ENCODE results near the gene BCKDHA. TPM values are rescaled to one million over a fixed set of nuclear protein-coding genes. Genes with fewer than 3 reads are reported as not detected.

The BCKDHA gene
- total RNA-seq, 1 donor from 2014 or later = 25.7 TPM

- Histone ChIP-seq H3K4me2 (peak overlapping the region; percentile 66), H3K9me3 (ENCODE audit: low read depth) (no peaks in the 10 kb centered on the region), H4K20me1 (ENCODE audit: low read depth) (no peaks in the 10 kb centered on the region), H3K4me3 (peak overlapping the region; percentile 35), H3K79me2 (ENCODE audit: low read depth) (no peaks in the 10 kb centered on the region), H2AFZ (replicated peaks) (peak overlapping the region; percentile 96), H3K4me1 (no peaks in the 10 kb centered on the region), H3K27me3 (peaks cover 27% of the 10 kb centered on the region), H3F3A (ENCODE audit: low read depth) (no peaks in the 10 kb centered on the region), H3K36me3 (no peaks in the 10 kb centered on the region), H3K9ac (no peak overlapping the region), H3K27ac (no peak overlapping the region)
- TF ChIP-seq EZH2 (IDR thresholded peaks at IDR 0.05) (no peak), CTCF (IDR thresholded peaks at IDR 0.05) (peak; percentile 99)
- H3K36me3 Mint-ChIP-seq = no peaks in the 10 kb centered on the region
- no peaks in the 10 kb centered on the region for H3K9me3 Mint-ChIP-seq
- H3K4me3 Mint-ChIP-seq = peak overlapping the region; percentile 64
- DNase-seq (ENCODE audit: low spot score) = peak; percentile 86
- peaks cover 17% of the 10 kb centered on the region for H3K27me3 Mint-ChIP-seq (ENCODE audit: insufficient read depth, low read depth)
- peaks cover 5% of the 10 kb centered on the region for H3K4me1 Mint-ChIP-seq
- H3K27ac Mint-ChIP-seq = no peak overlapping the region
Measured at GRCh38 chr19:41449079-41449864, 51.7 kb downstream of the BCKDHA start.

GRCh38 chr19:41449865-41450178 lies 52.2 kb downstream of the BCKDHA start:
- no peak overlapping the region for H3K27ac Mint-ChIP-seq

GRCh38 chr19:41452584-41453275 lies 55.1 kb downstream of the BCKDHA start:
- no peaks in the 10 kb centered on the region for H3K79me2 ChIP-seq (ENCODE audit: low read depth)
- no peak overlapping the region for H3K9ac ChIP-seq
- H3K4me2 ChIP-seq = no peak overlapping the region
- no peaks in the 10 kb centered on the region for H3F3A ChIP-seq (ENCODE audit: low read depth)
- no peaks in the 10 kb centered on the region for H3K4me1 ChIP-seq
- peaks cover 5% of the 10 kb centered on the region for H3K4me1 Mint-ChIP-seq
- H3K27me3 ChIP-seq = peaks cover 15% of the 10 kb centered on the region
- no peaks in the 10 kb centered on the region for H3K36me3 ChIP-seq
- no peak overlapping the region for H3K4me3 ChIP-seq
- no peak overlapping the region for H2AFZ ChIP-seq (replicated peaks)
- H4K20me1 ChIP-seq (ENCODE audit: low read depth) = no peaks in the 10 kb centered on the region
- no peak for TF ChIP-seq EZH2phosphoT487 (IDR thresholded peaks at IDR 0.05)
- H3K27ac Mint-ChIP-seq = no peak overlapping the region
- H3K9me3 Mint-ChIP-seq = no peaks in the 10 kb centered on the region
- no peak overlapping the region for H3K27ac ChIP-seq
- H3K4me3 Mint-ChIP-seq = no peak overlapping the region
- H3K9me3 ChIP-seq (ENCODE audit: low read depth) = no peaks in the 10 kb centered on the region
- no peak for DNase-seq (ENCODE audit: low spot score)
- no peaks in the 10 kb centered on the region for H3K36me3 Mint-ChIP-seq
- H3K27me3 Mint-ChIP-seq (ENCODE audit: insufficient read depth, low read depth) = peaks cover 14% of the 10 kb centered on the region

More at GRCh38 chr19:41449865-41450178, 52.2 kb downstream of the BCKDHA start:
- DNase-seq (ENCODE audit: low spot score) = no peak
- no peaks in the 10 kb centered on the region for H3K79me2 ChIP-seq (ENCODE audit: low read depth)
- no peak overlapping the region for H2AFZ ChIP-seq (replicated peaks)
- peaks cover 5% of the 10 kb centered on the region for H3K4me1 Mint-ChIP-seq
- H3K36me3 Mint-ChIP-seq = no peaks in the 10 kb centered on the region
- H3K9me3 ChIP-seq (ENCODE audit: low read depth) = no peaks in the 10 kb centered on the region
- H3K9ac ChIP-seq = no peak overlapping the region
- no peak for TF ChIP-seq EZH2phosphoT487 (IDR thresholded peaks at IDR 0.05)
- TF ChIP-seq CTCF (IDR thresholded peaks at IDR 0.05) = no peak
- H3K27ac ChIP-seq = no peak overlapping the region
- peaks cover 17% of the 10 kb centered on the region for H3K27me3 Mint-ChIP-seq (ENCODE audit: insufficient read depth, low read depth)
- no peaks in the 10 kb centered on the region for H4K20me1 ChIP-seq (ENCODE audit: low read depth)
- H3K9me3 Mint-ChIP-seq = no peaks in the 10 kb centered on the region
- peaks cover 27% of the 10 kb centered on the region for H3K27me3 ChIP-seq
- no peak overlapping the region for H3K4me3 Mint-ChIP-seq
- no peaks in the 10 kb centered on the region for H3K36me3 ChIP-seq
- no peaks in the 10 kb centered on the region for H3K4me1 ChIP-seq
- no peak overlapping the region for H3K4me2 ChIP-seq
- H3K4me3 ChIP-seq = no peak overlapping the region
- H3F3A ChIP-seq (ENCODE audit: low read depth) = no peaks in the 10 kb centered on the region

GRCh38 chr19:41455936-41456335 lies 58.3 kb downstream of the BCKDHA start:
- no peaks in the 10 kb centered on the region for H3K27me3 ChIP-seq
- H3F3A ChIP-seq (ENCODE audit: low read depth) = no peaks in the 10 kb centered on the region
- H3K9ac ChIP-seq = no peak overlapping the region
- H4K20me1 ChIP-seq (ENCODE audit: low read depth) = no peaks in the 10 kb centered on the region
- no peak overlapping the region for H3K4me2 ChIP-seq
- Mint-ChIP-seq H3K4me3 (no peak overlapping the region), H3K4me1 (no peaks in the 10 kb centered on the region), H3K27ac (no peak overlapping the region), H3K9me3 (no peaks in the 10 kb centered on the region), H3K27me3 (ENCODE audit: insufficient read depth, low read depth) (peaks cover 11% of the 10 kb centered on the region), H3K36me3 (no peaks in the 10 kb centered on the region)
- H3K36me3 ChIP-seq = no peaks in the 10 kb centered on the region
- no peak for DNase-seq (ENCODE audit: low spot score)
- H3K27ac ChIP-seq = no peak overlapping the region
- no peak overlapping the region for H2AFZ ChIP-seq (replicated peaks)
- TF ChIP-seq EZH2phosphoT487 (IDR thresholded peaks at IDR 0.05) = no peak
- no peak for TF ChIP-seq CTCF (IDR thresholded peaks at IDR 0.05)
- TF ChIP-seq EZH2 (IDR thresholded peaks at IDR 0.05) = no peak
- no peak overlapping the region for H3K4me3 ChIP-seq
- H3K79me2 ChIP-seq (ENCODE audit: low read depth) = no peaks in the 10 kb centered on the region
- H3K9me3 ChIP-seq (ENCODE audit: low read depth) = no peaks in the 10 kb centered on the region
- H3K4me1 ChIP-seq = no peaks in the 10 kb centered on the region

Measured in neural progenitor cell (in vitro differentiated cells).